DMS153 treated with DMSO at 0.1 percent for 48 hours (cell line): ENCODE data around the gene BTBD1.
A peak's percentile ranks its signal among the peaks of the same experiment; 100 is the strongest.

Experiments
- DNase-seq: peaks from one replicate; lab custom pipeline; 2025; ENCODE audit not compliant: unreplicated experiment; lab: John Stamatoyannopoulos, UW

Gene BTBD1

GRCh38 chr15:83066734-83067637 lies at the start of gene BTBD1:
TSS of gene BTBD1 (minus strand) at chr15:83067252. CDS start at chr15:83067151, 101 bp downstream.
- peak; percentile 28 for DNase-seq

- no peak for DNase-seq
Observed at GRCh38 chr15:83115831-83116565, 48.9 kb upstream of the BTBD1 start.

GRCh38 chr15:83115410-83115809 lies 48.4 kb upstream of the BTBD1 start:
- no peak for DNase-seq

- DNase-seq: no peak
Observed at GRCh38 chr15:83114856-83115255, 47.8 kb upstream of the BTBD1 start.

- DNase-seq: no peak
Observed at GRCh38 chr15:83113881-83114674, 47.0 kb upstream of the BTBD1 start.

- DNase-seq: no peak
Observed at GRCh38 chr15:83112956-83113299, 45.9 kb upstream of the BTBD1 start.

- no peak for DNase-seq
Observed at GRCh38 chr15:83112233-83112955, 45.3 kb upstream of the BTBD1 start.

GRCh38 chr15:83111149-83111548 lies 44.1 kb upstream of the BTBD1 start:
- DNase-seq: no peak

GRCh38 chr15:83110381-83110780 lies 43.3 kb upstream of the BTBD1 start:
- DNase-seq: no peak

- no peak for DNase-seq
Observed at GRCh38 chr15:83109532-83109931, 42.5 kb upstream of the BTBD1 start.

GRCh38 chr15:83108266-83109219 lies 41.5 kb upstream of the BTBD1 start:
- DNase-seq: peak; percentile 4

- no peak for DNase-seq
Observed at GRCh38 chr15:83107841-83108181, 40.8 kb upstream of the BTBD1 start.

- DNase-seq: no peak
Observed at GRCh38 chr15:83106994-83107840, 40.2 kb upstream of the BTBD1 start, which contains the start of gene TM6SF1. TSS of gene TM6SF1 (plus strand) at chr15:83107645. CDS start at chr15:83107681, 36 bp downstream.

GRCh38 chr15:83105440-83105839 lies 38.4 kb upstream of the BTBD1 start:
- no peak for DNase-seq

GRCh38 chr15:83104141-83104540 lies 37.1 kb upstream of the BTBD1 start:
- DNase-seq: no peak

- no peak for DNase-seq
Observed at GRCh38 chr15:83102346-83102745, 35.3 kb upstream of the BTBD1 start.

- DNase-seq: no peak
Observed at GRCh38 chr15:83100097-83100646, 33.1 kb upstream of the BTBD1 start.

- no peak for DNase-seq
Observed at GRCh38 chr15:83099290-83099689, 32.2 kb upstream of the BTBD1 start.
